Measurements from ENCODE around the gene DAGLB.

DNA sequence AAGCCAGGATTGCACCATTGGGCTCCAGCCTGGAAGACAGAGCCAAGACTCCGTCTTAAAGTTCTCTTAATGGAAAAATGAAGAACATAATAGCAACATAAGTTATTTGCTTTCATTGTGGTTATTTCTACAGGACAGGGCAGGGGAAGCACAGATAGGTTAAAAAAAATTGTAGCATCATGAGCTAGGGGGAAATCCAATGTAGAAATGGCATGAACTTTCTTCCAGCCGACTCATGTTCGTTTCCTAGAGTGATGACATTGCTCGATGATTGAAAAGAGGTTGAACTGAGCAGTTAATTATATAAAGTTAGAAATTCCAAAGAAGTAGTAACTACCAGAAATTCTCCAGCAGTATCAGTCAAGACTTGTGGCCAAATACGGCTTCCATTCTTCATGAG lies 64.9 kb downstream of the DAGLB start:
- TF ChIP-seq, protein P1, sequence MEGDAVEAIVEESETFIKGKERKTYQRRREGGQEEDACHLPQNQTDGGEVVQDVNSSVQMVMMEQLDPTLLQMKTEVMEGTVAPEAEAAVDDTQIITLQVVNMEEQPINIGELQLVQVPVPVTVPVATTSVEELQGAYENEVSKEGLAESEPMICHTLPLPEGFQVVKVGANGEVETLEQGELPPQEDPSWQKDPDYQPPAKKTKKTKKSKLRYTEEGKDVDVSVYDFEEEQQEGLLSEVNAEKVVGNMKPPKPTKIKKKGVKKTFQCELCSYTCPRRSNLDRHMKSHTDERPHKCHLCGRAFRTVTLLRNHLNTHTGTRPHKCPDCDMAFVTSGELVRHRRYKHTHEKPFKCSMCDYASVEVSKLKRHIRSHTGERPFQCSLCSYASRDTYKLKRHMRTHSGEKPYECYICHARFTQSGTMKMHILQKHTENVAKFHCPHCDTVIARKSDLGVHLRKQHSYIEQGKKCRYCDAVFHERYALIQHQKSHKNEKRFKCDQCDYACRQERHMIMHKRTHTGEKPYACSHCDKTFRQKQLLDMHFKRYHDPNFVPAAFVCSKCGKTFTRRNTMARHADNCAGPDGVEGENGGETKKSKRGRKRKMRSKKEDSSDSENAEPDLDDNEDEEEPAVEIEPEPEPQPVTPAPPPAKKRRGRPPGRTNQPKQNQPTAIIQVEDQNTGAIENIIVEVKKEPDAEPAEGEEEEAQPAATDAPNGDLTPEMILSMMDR (IDR thresholded peaks at IDR 0.05): no peak
- TF ChIP-seq POLR2AphosphoS5 (IDR thresholded peaks at IDR 0.05): no peak

Data from prostate gland (tissue), 2 donors.